Muscle of leg (tissue), 11 donors: Measurements from ENCODE around the gene C20orf96. TPM values are rescaled to one million over a fixed set of nuclear protein-coding genes. Genes with fewer than 3 reads are reported as not detected.
"Not testable (repeated sequence)": the region's sequence is repeated elsewhere in the genome, so short reads cannot be mapped to it uniquely, and the experiment has no call there.

Experiments
- DNase-seq: peaks from one replicate; pipeline ENCODE4 v3.0.0; 2013
- H3K27ac ChIP-seq: one replicate; pipeline ENCODE4 v1.5.1; 2013; ENCODE audit warnings: mild to moderate bottlenecking, low read length, control low read depth
- H3K27me3 ChIP-seq: one replicate; pipeline ENCODE4 v1.6.1; 2013; ENCODE audit warnings: low read length; ENCODE audit not compliant: control insufficient read depth, insufficient read depth
- H3K36me3 ChIP-seq: one replicate; pipeline ENCODE4 v1.6.1; 2013; ENCODE audit warnings: low read length; ENCODE audit not compliant: control insufficient read depth, insufficient read depth
- H3K4me1 ChIP-seq: one replicate; pipeline ENCODE4 v1.6.1; 2013; ENCODE audit warnings: low read length; ENCODE audit not compliant: control insufficient read depth, insufficient read depth
- H3K4me3 ChIP-seq: one replicate; pipeline ENCODE4 v1.5.1; 2013; ENCODE audit warnings: low read length, control low read depth
- H3K9me3 ChIP-seq: replicated peaks from 2 replicates; pipeline ENCODE4 v1.6.1; 2013; ENCODE audit warnings: low read depth, low read length; ENCODE audit not compliant: control insufficient read depth
- WGBS: methylation state at CpG from one replicate; pipeline ENCODE4 v1.1.5; 2013; ENCODE audit warnings: missing lambda C conversion rate; ENCODE audit not compliant: insufficient coverage; 5-methylcytosine and 5-hydroxymethylcytosine counted together
- polyA plus RNA-seq, 8 donors: library from polyadenylated mRNA; unstranded; fragments of 120-200 nt; gene quantifications; one replicate each; pipeline versions ENCODE4 v1.2.1 to v1.2.3, GENCODE V29; 2013; ENCODE audit warnings: inconsistent platforms in 1 of 8, low replicate concordance in 1 of 8; ENCODE audit not compliant: insufficient read length in 8 of 8, insufficient read depth in 1 of 8
- total RNA-seq: library from RNA; stranded (reverse); fragments of 120-200 nt; gene quantifications from one replicate; pipeline ENCODE4 v1.2.4, GENCODE V29; 2013

Gene C20orf96
- total and polyA plus RNA-seq, 9 donors = 2.9 to 14.0 (median 12.0) TPM

DNA sequence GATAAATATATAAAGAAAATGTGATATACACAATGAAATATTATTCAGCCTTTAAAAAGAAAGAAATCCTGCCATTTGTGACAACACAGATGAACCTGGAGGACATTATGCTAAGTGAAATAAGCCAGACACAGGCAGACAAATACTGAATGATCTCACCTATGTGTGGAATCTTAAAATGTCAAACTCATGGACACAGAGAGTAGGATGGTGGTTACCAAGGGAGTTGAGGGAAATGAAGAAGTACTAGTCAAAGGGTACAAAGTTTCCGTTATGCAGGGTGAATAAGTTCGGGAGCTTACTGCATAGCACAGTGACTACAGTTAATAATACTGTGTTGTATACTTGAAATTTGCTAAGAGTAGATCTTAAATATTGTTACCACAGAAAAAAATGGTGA lies 47.6 kb downstream of the C20orf96 start:
- Histone ChIP-seq H3K27me3 (no peaks in the 10 kb centered on the region), H3K27ac (no peak overlapping the region), H3K36me3 (no peaks in the 10 kb centered on the region), H3K4me1 (no peaks in the 10 kb centered on the region), H3K4me3 (no peak overlapping the region), H3K9me3 (peaks cover 2% of the 10 kb centered on the region)
- no peak for DNase-seq
- WGBS = no CpG with 5 or more reads among the region's 2 CpGs

GRCh38 chr20:237929-238328 lies 52.6 kb downstream of the C20orf96 start:
- H3K4me3 ChIP-seq = no peak overlapping the region
- H3K4me1 ChIP-seq = no peaks in the 10 kb centered on the region
- WGBS = no CpG with 5 or more reads among the region's 3 CpGs

DNA sequence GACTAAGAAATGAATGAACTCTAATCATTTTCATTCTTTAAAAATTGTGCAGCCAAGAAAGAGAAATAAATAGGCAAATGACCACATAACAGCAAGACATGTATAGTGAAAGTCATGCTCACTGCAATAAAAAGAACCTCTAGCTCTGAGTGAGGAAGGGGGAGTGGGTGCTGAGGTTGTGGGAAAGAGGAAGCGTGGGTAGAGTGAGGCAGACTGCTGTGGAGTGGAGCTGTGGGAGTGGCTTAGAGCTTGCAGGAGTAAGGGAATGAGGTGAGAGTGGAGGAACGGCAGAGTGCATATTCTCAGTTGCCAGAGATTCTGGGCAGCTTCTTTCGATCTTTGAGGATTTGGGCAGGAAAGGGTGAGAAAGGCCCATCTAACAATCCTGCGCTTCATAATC lies 53.1 kb downstream of the C20orf96 start:
- WGBS = 0% methylated on average over 1 of the region's 4 CpGs
- Histone ChIP-seq H3K4me1 (no peaks in the 10 kb centered on the region), H3K9me3 (no peaks in the 10 kb centered on the region), H3K27me3 (no peaks in the 10 kb centered on the region), H3K4me3 (no peak overlapping the region), H3K36me3 (no peaks in the 10 kb centered on the region), H3K27ac (no peak overlapping the region)
- peak; percentile 38 for DNase-seq

More at GRCh38 chr20:237929-238328, 52.6 kb downstream of the C20orf96 start:
- Histone ChIP-seq H3K9me3 (no peaks in the 10 kb centered on the region), H3K36me3 (no peaks in the 10 kb centered on the region), H3K27ac (no peak overlapping the region), H3K27me3 (no peaks in the 10 kb centered on the region)
- DNase-seq = peak; percentile 11

DNA sequence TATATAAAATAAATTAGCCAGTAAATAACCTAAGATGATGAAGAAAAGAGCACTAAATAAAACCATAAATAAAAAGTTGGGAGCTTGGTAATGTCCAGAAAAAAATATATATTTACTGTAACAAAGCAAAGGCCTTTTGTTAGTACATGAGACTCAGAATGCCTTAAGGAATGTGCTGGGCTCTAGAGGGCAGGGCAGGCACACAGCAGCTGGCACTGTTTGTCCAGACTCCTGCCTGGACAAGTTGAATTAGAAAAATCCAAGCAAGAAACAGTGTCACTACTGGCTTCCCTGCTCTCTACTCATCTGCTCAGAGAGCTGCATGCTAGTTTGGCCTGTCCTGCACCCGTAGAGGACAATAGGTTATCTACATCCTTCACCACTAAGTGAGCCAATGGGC lies 54.7 kb downstream of the C20orf96 start:
- peak; percentile 23 for DNase-seq
- Histone ChIP-seq H3K27me3 (no peaks in the 10 kb centered on the region), H3K36me3 (no peaks in the 10 kb centered on the region), H3K4me1 (no peaks in the 10 kb centered on the region), H3K27ac (no peak overlapping the region), H3K9me3 (no peaks in the 10 kb centered on the region), H3K4me3 (no peak overlapping the region)
- WGBS = no CpG with 5 or more reads among the region's 1 CpG

GRCh38 chr20:227439-228105 lies 63.0 kb downstream of the C20orf96 start:
- no peaks in the 10 kb centered on the region for H3K9me3 ChIP-seq
- DNase-seq = peak; percentile 36
- no peak overlapping the region for H3K4me3 ChIP-seq
- no peaks in the 10 kb centered on the region for H3K36me3 ChIP-seq
- H3K4me1 ChIP-seq = no peaks in the 10 kb centered on the region
- H3K27me3 ChIP-seq = no peaks in the 10 kb centered on the region
- no CpG with 5 or more reads among the region's 3 CpGs for WGBS
- H3K27ac ChIP-seq = no peak overlapping the region

GRCh38 chr20:226958-227357 lies 63.6 kb downstream of the C20orf96 start, which contains the start of gene DEFB129:
Gene DEFB129, plus strand, starts transcription at chr20:227258. Its CDS starts 31 bp downstream, at chr20:227289.
- Histone ChIP-seq H3K27me3 (no peaks in the 10 kb centered on the region), H3K4me1 (no peaks in the 10 kb centered on the region), H3K4me3 (no peak within 1 kb of the TSS), H3K9me3 (no peaks in the 10 kb centered on the region), H3K36me3 (no peaks in the 10 kb centered on the region), H3K27ac (no peak within 1 kb of the TSS)
- 65% methylated on average over 2 of the region's 3 CpGs for WGBS
- no peak for DNase-seq

DNA sequence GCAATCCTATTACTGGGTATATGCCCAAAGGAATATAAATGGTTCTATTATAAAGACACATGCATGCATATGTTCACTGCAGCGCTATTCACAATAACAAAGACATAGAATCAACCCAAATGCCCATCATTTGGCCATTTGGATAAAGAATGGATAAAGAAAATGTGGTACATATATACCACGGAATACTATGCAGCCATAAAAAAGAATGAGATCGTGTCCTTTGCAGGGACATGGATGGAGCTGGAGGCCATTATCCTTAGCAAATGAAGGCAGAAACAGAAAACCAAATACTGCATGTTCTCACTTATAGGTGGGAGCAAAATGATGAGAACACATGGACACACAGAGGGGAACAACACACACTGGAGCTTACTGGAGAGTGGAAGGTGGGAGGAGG lies 64.7 kb downstream of the C20orf96 start:
- not testable (repeated sequence) for H3K4me3 ChIP-seq, H3K4me1 ChIP-seq, H3K27ac ChIP-seq, H3K27me3 ChIP-seq, DNase-seq, H3K36me3 ChIP-seq, H3K9me3 ChIP-seq
- 82% methylated on average over 2 of the region's 3 CpGs for whole genome bisulfite sequencing

DNA sequence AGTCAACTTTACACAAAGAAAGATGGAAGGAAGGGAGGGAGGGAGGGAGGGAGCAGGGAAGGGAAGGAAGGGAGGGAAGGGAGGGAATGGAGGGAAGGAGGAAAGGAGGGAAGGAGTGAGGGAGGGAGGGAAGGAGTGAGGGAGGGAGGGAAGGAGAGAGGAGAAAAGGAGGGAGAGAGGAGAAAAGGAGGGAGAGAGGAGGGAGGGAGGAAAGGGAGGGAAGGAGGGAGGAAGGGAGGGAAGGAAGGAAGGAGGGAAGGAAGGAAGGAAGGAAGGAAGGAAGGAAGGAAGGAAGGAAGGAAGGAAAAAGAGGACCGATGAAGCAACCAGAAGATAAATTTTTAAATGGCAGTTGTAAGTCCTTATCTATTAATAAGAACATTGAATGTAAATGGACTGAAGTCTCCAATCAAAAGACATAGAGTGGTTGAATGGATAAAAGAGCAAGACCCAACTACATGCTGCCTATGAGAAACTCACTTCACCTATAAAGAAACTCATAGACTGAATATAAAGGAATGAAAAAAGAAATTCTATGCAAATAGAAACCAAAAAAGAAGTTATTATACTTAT lies 69.2 kb downstream of the C20orf96 start:
- Histone ChIP-seq H3K4me3 (no peak overlapping the region), H3K27ac (no peak overlapping the region), H3K27me3 (peaks cover 5% of the 10 kb centered on the region), H3K36me3 (no peaks in the 10 kb centered on the region), H3K4me1 (no peaks in the 10 kb centered on the region), H3K9me3 (no peaks in the 10 kb centered on the region)
- DNase-seq = no peak
- no CpG with 5 or more reads among the region's 1 CpG for WGBS

Other genes starting within 250 kb of the C20orf96 start
- gene DEFB125, start 203.1 kb downstream of the C20orf96 start, total RNA-seq = not detected
- gene DEFB125, start 203.1 kb downstream of the C20orf96 start, polyA plus RNA-seq = not detected
- not detected for gene DEFB126, start 148.2 kb downstream of the C20orf96 start, total RNA-seq
- not detected for gene DEFB126, start 148.2 kb downstream of the C20orf96 start, polyA plus RNA-seq
- not detected for gene DEFB127, start 133.3 kb downstream of the C20orf96 start, total RNA-seq
- gene DEFB127, start 133.3 kb downstream of the C20orf96 start, polyA plus RNA-seq = under 1 TPM in 1 of 8 donors, not detected in 7; 0.41 TPM
- not detected for gene DEFB128, start 101.0 kb downstream of the C20orf96 start, total RNA-seq
- gene DEFB128, start 101.0 kb downstream of the C20orf96 start, polyA plus RNA-seq = not detected
- gene DEFB129, start 63.5 kb downstream of the C20orf96 start, total RNA-seq = not detected
- not detected for gene DEFB129, start 63.5 kb downstream of the C20orf96 start, polyA plus RNA-seq
- not detected for gene DEFB132, start 33.0 kb downstream of the C20orf96 start, total RNA-seq
- gene DEFB132, start 33.0 kb downstream of the C20orf96 start, polyA plus RNA-seq = not detected
- gene ZCCHC3, start 6.8 kb upstream of the C20orf96 start, total RNA-seq = 22.4 TPM
- 10 to 100 TPM; 29.2 to 41.4 (median 37.2) TPM for gene ZCCHC3, start 6.8 kb upstream of the C20orf96 start, polyA plus RNA-seq
- 5.9 TPM for gene SOX12, start 34.8 kb upstream of the C20orf96 start, total RNA-seq
- 10 to 100 TPM; 19.9 to 27.7 (median 25.3) TPM for gene SOX12, start 34.8 kb upstream of the C20orf96 start, polyA plus RNA-seq
- 12.4 TPM for gene NRSN2, start 56.4 kb upstream of the C20orf96 start, total RNA-seq
- 10 to 100 TPM; 28.3 to 33.6 (median 31.2) TPM for gene NRSN2, start 56.4 kb upstream of the C20orf96 start, polyA plus RNA-seq
- 3.5 TPM for gene TRIB3, start 90.0 kb upstream of the C20orf96 start, total RNA-seq
- gene TRIB3, start 90.0 kb upstream of the C20orf96 start, polyA plus RNA-seq = 1 to 10 TPM; 2.8 to 5.7 (median 4.0) TPM
- gene RBCK1, start 117.5 kb upstream of the C20orf96 start, total RNA-seq = 31.0 TPM
- gene RBCK1, start 117.5 kb upstream of the C20orf96 start, polyA plus RNA-seq = 10 to 100 TPM; 40.0 to 69.1 (median 54.8) TPM
- 23.6 TPM for gene TBC1D20, start 171.8 kb upstream of the C20orf96 start, total RNA-seq
- 10 to 100 TPM; 27.6 to 37.8 (median 30.0) TPM for gene TBC1D20, start 171.8 kb upstream of the C20orf96 start, polyA plus RNA-seq